ENCODE measurements around the gene TFB2M. TPM values are rescaled to one million over a fixed set of nuclear protein-coding genes. Genes with fewer than 3 reads are reported as not detected.

Gene TFB2M
- total and polyA plus RNA-seq, 10 of the 15 experiments (the other 5 are each of a cell fraction or from before 2014, with no cell fraction given): 25.2 to 66.0 (median 36.1) TPM

DNA sequence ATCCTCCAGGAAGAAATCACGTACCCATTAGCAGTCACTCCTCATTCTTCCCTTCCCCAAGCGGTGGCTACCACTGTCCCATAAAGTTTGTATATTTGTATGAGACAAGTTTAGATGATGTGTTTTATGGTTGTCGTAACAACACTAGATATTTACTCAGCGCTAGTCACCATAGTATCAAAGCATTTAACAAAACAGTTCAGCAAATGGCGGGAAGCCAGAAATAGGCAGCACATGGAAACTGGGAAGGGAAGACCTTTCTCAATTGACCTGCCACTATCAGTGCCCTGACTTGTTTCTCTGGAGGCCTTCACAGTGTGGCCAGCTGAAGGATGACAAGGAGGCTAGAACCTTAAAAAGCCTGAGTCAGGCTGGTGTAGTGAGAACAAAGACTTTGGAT, 31.3 kb upstream of the TFB2M start:
- Histone ChIP-seq H3K9me3 (replicated peaks; ENCODE audit: control insufficient read depth, insufficient read depth, low read length) (no peaks in the 10 kb centered on the region), H3K4me1 (ENCODE audit: control insufficient read depth, insufficient read depth, low read length) (peaks cover 4% of the 10 kb centered on the region; the same call in 1 of the 2 replicates), H3K27me3 (replicated peaks in 1 of 2; ENCODE audit: control insufficient read depth in 2 of 2, insufficient read depth in 2 of 2, low read length in 1 of 2) (no peaks in the 10 kb centered on the region), H3K27ac (ENCODE audit: control insufficient read depth, insufficient read depth) (no peak overlapping the region), H2AFZ (ENCODE audit: control insufficient read depth, low read depth, low read length) (no peak overlapping the region), H4K20me1 (ENCODE audit: control insufficient read depth, insufficient read depth) (no peaks in the 10 kb centered on the region), H3K9ac (ENCODE audit: control insufficient read depth, insufficient read depth, low read length) (no peak overlapping the region), H3K4me3 (no peak overlapping the region), H3K79me2 (ENCODE audit: control insufficient read depth, insufficient read depth, low read length) (peaks cover 2% of the 10 kb centered on the region), H3K4me2 (ENCODE audit: control insufficient read depth, insufficient read depth) (no peak overlapping the region), H3K36me3 (ENCODE audit: control insufficient read depth in 2 of 2, insufficient read depth in 2 of 2, low read length in 1 of 2) (peaks cover 0 to 6% of the 10 kb centered on the region in 2 experiments; a peak in 1 of 4 replicates)
- ATAC-seq (no peak), FAIRE-seq (no peak), DNase-seq (ENCODE audit: low read depth, low spot score) (no peak)
- ChIA-PET CTCF (interaction anchor here (0.9 kb wide), 1 partner anchor 19 kb away, joined by 3 read pairs; no protein-coding TSS in a partner anchor), RAD21 (ENCODE audit: unreplicated experiment) (no interaction called here), SMC1A (ENCODE audit: uncharacterized antibody, unreplicated experiment) (interaction anchor here (1.1 kb wide), 1 partner anchor 8 kb away, joined by 3 read pairs; no protein-coding TSS in a partner anchor), POLR2A (no interaction called here)
- 100% methylated on average over 5 of the region's 5 CpGs for WGBS (ENCODE audit: insufficient coverage, insufficient replicate concordance, low lambda C conversion rate, missing lambda C conversion rate)
- TF ChIP-seq ESRRA (IDR thresholded peaks at IDR 0.05; ENCODE audit: low read length) (no peak), PML (IDR thresholded peaks at IDR 0.05; ENCODE audit: low read length) (no peak), SPI1 (IDR thresholded peaks at IDR 0.05; ENCODE audit: borderline replicate concordance, insufficient read depth, low read depth, low read length) (no peak), IKZF2 (IDR thresholded peaks at IDR 0.05) (no peak), NBN (IDR thresholded peaks at IDR 0.05) (no peak), STAT3 (IDR thresholded peaks at IDR 0.05; ENCODE audit: low read depth, low read length) (no peak), SRF (IDR thresholded peaks at IDR 0.05; ENCODE audit: low read depth in 2 of 2, low read length in 2 of 2) (no peak), RUNX3 (IDR thresholded peaks at IDR 0.05; ENCODE audit: low read length) (no peak), KLF5 (IDR thresholded peaks at IDR 0.05; ENCODE audit: partially characterized antibody) (no peak), BCL11A (IDR thresholded peaks at IDR 0.05; ENCODE audit: low read depth, low read length) (no peak), CBFB (IDR thresholded peaks at IDR 0.05; ENCODE audit: low read depth) (no peak)
- TF ChIP-seq, protein P1, sequence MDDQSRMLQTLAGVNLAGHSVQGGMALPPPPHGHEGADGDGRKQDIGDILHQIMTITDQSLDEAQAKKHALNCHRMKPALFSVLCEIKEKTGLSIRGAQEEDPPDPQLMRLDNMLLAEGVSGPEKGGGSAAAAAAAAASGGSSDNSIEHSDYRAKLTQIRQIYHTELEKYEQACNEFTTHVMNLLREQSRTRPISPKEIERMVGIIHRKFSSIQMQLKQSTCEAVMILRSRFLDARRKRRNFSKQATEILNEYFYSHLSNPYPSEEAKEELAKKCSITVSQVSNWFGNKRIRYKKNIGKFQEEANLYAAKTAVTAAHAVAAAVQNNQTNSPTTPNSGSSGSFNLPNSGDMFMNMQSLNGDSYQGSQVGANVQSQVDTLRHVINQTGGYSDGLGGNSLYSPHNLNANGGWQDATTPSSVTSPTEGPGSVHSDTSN (IDR thresholded peaks at IDR 0.05; ENCODE audit: insufficient replicate concordance, low read depth, low read length): no peak
- in situ Hi-C loops (cut with MboI) (no loop called here), intact Hi-C loops (cut with micrococcal nuclease; ENCODE audit: unreplicated experiment) (no loop called here)
- BruUV-seq (replicated peaks): no TSS peak
